Activated naive CD8-positive, alpha-beta T cell treated with anti-CD3 and anti-CD28 coated beads, Interleukin-2, amount 50 U/mL, for 16 hours (primary cell): ENCODE results near the gene CMIP.

Experiments
- DNase-seq: peaks from one replicate; pipeline ENCODE4 v3.0.0-alpha.2; 2020; ENCODE audit warnings: low read depth, low spot score

CMIP gene

GRCh38 chr16:81604960-81605383 lies 160.4 kb downstream of the CMIP start:
- no peak for DNase-seq

- no peak for DNase-seq
Measured at GRCh38 chr16:81606039-81606438, 161.4 kb downstream of the CMIP start.

- DNase-seq = no peak
Measured at GRCh38 chr16:81607006-81607405, 162.4 kb downstream of the CMIP start.

- DNase-seq = no peak
Measured at GRCh38 chr16:81607805-81608522, 163.4 kb downstream of the CMIP start.

GRCh38 chr16:81608523-81609209 lies 164.1 kb downstream of the CMIP start:
- DNase-seq = no peak

- DNase-seq = no peak
Measured at GRCh38 chr16:81609323-81609892, 164.8 kb downstream of the CMIP start.

- no peak for DNase-seq
Measured at GRCh38 chr16:81610144-81610842, 165.7 kb downstream of the CMIP start.

GRCh38 chr16:81610936-81611335 lies 166.3 kb downstream of the CMIP start:
- DNase-seq = no peak

- no peak for DNase-seq
Measured at GRCh38 chr16:81611721-81612120, 167.1 kb downstream of the CMIP start.

GRCh38 chr16:81612351-81613163 lies 167.9 kb downstream of the CMIP start:
- DNase-seq = no peak

GRCh38 chr16:81614171-81614570 lies 169.6 kb downstream of the CMIP start:
- no peak for DNase-seq

- DNase-seq = no peak
Measured at GRCh38 chr16:81614654-81615359, 170.2 kb downstream of the CMIP start.

GRCh38 chr16:81615411-81615810 lies 170.8 kb downstream of the CMIP start:
- DNase-seq = no peak

GRCh38 chr16:81615833-81616232 lies 171.2 kb downstream of the CMIP start:
- no peak for DNase-seq

GRCh38 chr16:81616321-81617020 lies 171.9 kb downstream of the CMIP start:
- DNase-seq = no peak

GRCh38 chr16:81617021-81617346 lies 172.4 kb downstream of the CMIP start:
- DNase-seq = no peak

GRCh38 chr16:81618187-81618586 lies 173.6 kb downstream of the CMIP start:
- no peak for DNase-seq

- no peak for DNase-seq
Measured at GRCh38 chr16:81618661-81619060, 174.1 kb downstream of the CMIP start.

- no peak for DNase-seq
Measured at GRCh38 chr16:81620029-81620428, 175.4 kb downstream of the CMIP start.

GRCh38 chr16:81620796-81621195 lies 176.2 kb downstream of the CMIP start:
- DNase-seq = no peak
